H9 (cell line): ENCODE measurements around the gene OR2AT4. TPM values are rescaled to one million over a fixed set of nuclear protein-coding genes. Genes with fewer than 3 reads are reported as not detected.

Experiments used
- DNase-seq: peaks from one replicate; pipeline ENCODE4 v3.0.0-alpha.2; 2017
- H2AFZ ChIP-seq: one replicate; pipeline ENCODE4 v1.6.1; 2013; ENCODE audit warnings: mild to moderate bottlenecking, low read length, control low read depth, moderate library complexity
- H2AK5ac ChIP-seq: 2 replicates; pipeline ENCODE4 v1.6.1; 2013; ENCODE audit warnings: low read length, control low read depth, mixed read lengths; ENCODE audit not compliant: insufficient read length
- H2BK120ac ChIP-seq: one replicate; pipeline ENCODE4 v1.6.1; 2013; ENCODE audit warnings: low read depth, mild to moderate bottlenecking, low read length, control low read depth, inconsistent platforms; ENCODE audit not compliant: poor library complexity, severe bottlenecking
- H2BK12ac ChIP-seq: 2 replicates; pipeline ENCODE4 v1.6.1; 2013; ENCODE audit warnings: low read length, control low read depth, mixed read lengths, low read depth; ENCODE audit not compliant: insufficient read length
- H2BK15ac ChIP-seq: 2 replicates; pipeline ENCODE4 v1.6.1; 2013; ENCODE audit warnings: low read depth, low read length, control low read depth
- H2BK20ac ChIP-seq: one replicate; pipeline ENCODE4 v1.6.1; 2013; ENCODE audit warnings: low read depth, mild to moderate bottlenecking, low read length, control low read depth, inconsistent platforms; ENCODE audit not compliant: poor library complexity, severe bottlenecking
- H2BK5ac ChIP-seq: 2 replicates; pipeline ENCODE4 v1.6.1; 2013; ENCODE audit warnings: low read length, control low read depth, mixed read lengths; ENCODE audit not compliant: insufficient read length
- H3K14ac ChIP-seq: 2 replicates; pipeline ENCODE4 v1.6.1; 2013; ENCODE audit warnings: low read length, control low read depth; ENCODE audit not compliant: insufficient read depth
- H3K18ac ChIP-seq: 2 replicates; pipeline ENCODE4 v1.6.1; 2013; ENCODE audit warnings: low read depth, mild to moderate bottlenecking, mixed read lengths, low read length, control low read depth; ENCODE audit not compliant: insufficient read length
- H3K23ac ChIP-seq: 2 replicates; pipeline ENCODE4 v1.6.1; 2013; ENCODE audit warnings: low read length, control low read depth, mixed read lengths, low read depth; ENCODE audit not compliant: insufficient read length
- H3K23me2 ChIP-seq: 2 replicates; pipeline ENCODE4 v1.6.1; 2013; ENCODE audit warnings: low read depth, mild to moderate bottlenecking, mixed read lengths, low read length, control low read depth; ENCODE audit not compliant: insufficient read length, poor library complexity, severe bottlenecking
- H3K27ac ChIP-seq: 2 replicates; pipeline ENCODE4 v1.5.1; 2013; ENCODE audit warnings: low read length, control low read depth, mixed read lengths, low read depth; ENCODE audit not compliant: insufficient read length
- H3K27me3 ChIP-seq: 2 replicates; pipeline ENCODE4 v1.6.1; 2013; ENCODE audit warnings: low read length, control low read depth, inconsistent platforms; ENCODE audit not compliant: insufficient read depth
- H3K4ac ChIP-seq: 2 replicates; pipeline ENCODE4 v1.6.1; 2013; ENCODE audit warnings: low read depth, mild to moderate bottlenecking, control low read depth, inconsistent platforms, low read length, moderate library complexity
- H3K4me1 ChIP-seq: 2 replicates; pipeline ENCODE4 v1.6.1; 2013; ENCODE audit warnings: low read length, control low read depth, inconsistent platforms; ENCODE audit not compliant: insufficient read depth
- H3K4me2 ChIP-seq: 2 replicates; pipeline ENCODE4 v1.6.1; 2013; ENCODE audit warnings: low read length, control low read depth, mixed read lengths; ENCODE audit not compliant: insufficient read length, insufficient read depth
- H3K56ac ChIP-seq: 2 replicates; pipeline ENCODE4 v1.6.1; 2013; ENCODE audit warnings: low read depth, mild to moderate bottlenecking, mixed read lengths, low read length, control low read depth; ENCODE audit not compliant: insufficient read length
- H3K79me1 ChIP-seq: 2 replicates; pipeline ENCODE4 v1.6.1; 2013; ENCODE audit warnings: low read depth, mild to moderate bottlenecking, moderate library complexity, low read length, control low read depth, inconsistent platforms; ENCODE audit not compliant: insufficient read depth, poor library complexity, severe bottlenecking
- H3K79me2 ChIP-seq: 2 replicates; pipeline ENCODE4 v1.6.1; 2013; ENCODE audit warnings: low read length, control low read depth, inconsistent platforms; ENCODE audit not compliant: insufficient read depth
- H3K9ac ChIP-seq: 2 replicates; pipeline ENCODE4 v1.6.1; 2013; ENCODE audit warnings: low read length, control low read depth, mixed read lengths; ENCODE audit not compliant: insufficient read length; ENCODE audit errors: extremely low read depth
- H3K9me3 ChIP-seq: one replicate; pipeline ENCODE4 v1.6.1; 2013; ENCODE audit warnings: low read depth, low read length, inconsistent platforms; ENCODE audit not compliant: control insufficient read depth
- H3T11ph ChIP-seq: one replicate; pipeline ENCODE4 v1.6.1; 2013; ENCODE audit warnings: mild to moderate bottlenecking, low read length, control low read depth, inconsistent platforms
- H4K20me1 ChIP-seq: one replicate; pipeline ENCODE4 v1.6.1; 2013; ENCODE audit not compliant: control insufficient read depth, insufficient read length, insufficient read depth
- H4K5ac ChIP-seq: 2 replicates; pipeline ENCODE4 v1.6.1; 2013; ENCODE audit warnings: low read depth, mild to moderate bottlenecking, mixed read lengths, low read length, control low read depth; ENCODE audit not compliant: insufficient read length
- H4K8ac ChIP-seq: replicated peaks from 2 replicates; pipeline ENCODE4 v1.6.1; 2013; ENCODE audit warnings: low read length, control low read depth, mixed read lengths, low read depth; ENCODE audit not compliant: insufficient read length
- H4K91ac ChIP-seq: 2 replicates; pipeline ENCODE4 v1.6.1; 2013; ENCODE audit warnings: low read depth, mild to moderate bottlenecking, moderate library complexity, mixed read lengths, low read length, control low read depth; ENCODE audit not compliant: insufficient read length
- H3K27ac Mint-ChIP-seq, 3 experiments: 2 replicates in 2 of 3; 3 replicates in 1 of 3; pipeline ENCODE4 v1.8.0; 2020 to 2021; ENCODE audit warnings: mixed read lengths in 3 of 3, mild to moderate bottlenecking in 1 of 3, moderate library complexity in 1 of 3
- H3K27me3 Mint-ChIP-seq: 2 replicates; pipeline ENCODE4 v1.8.0; 2021; ENCODE audit warnings: low read depth, mild to moderate bottlenecking, moderate library complexity, mixed read lengths
- H3K36me3 Mint-ChIP-seq, 3 experiments: 2 replicates in 2 of 3; 3 replicates in 1 of 3; pipeline ENCODE4 v1.8.0; 2020 to 2021; ENCODE audit warnings: low read depth in 3 of 3, mixed read lengths in 3 of 3; ENCODE audit not compliant: insufficient read depth in 1 of 3
- H3K4me1 Mint-ChIP-seq, 2 experiments: 2 replicates each; pipeline ENCODE4 v1.8.0; 2020; ENCODE audit warnings: mixed read lengths in 2 of 2
- H3K4me3 Mint-ChIP-seq, 2 experiments: 2 replicates in 1 of 2; 3 replicates in 1 of 2; pipeline ENCODE4 v1.8.0; 2020 to 2021; ENCODE audit warnings: mild to moderate bottlenecking in 2 of 2, mixed read lengths in 2 of 2, moderate library complexity in 1 of 2
- H3K9me3 Mint-ChIP-seq, 2 experiments: 2 replicates in 1 of 2; 3 replicates in 1 of 2; pipeline ENCODE4 v1.8.0; 2020; ENCODE audit warnings: mild to moderate bottlenecking in 2 of 2, mixed read lengths in 2 of 2, moderate library complexity in 1 of 2
- WGBS: extraction: QIAGEN DNeasy Blood & Tissue Kit; methylation state at CpG from one replicate; pipeline ENCODE4 v1.1.7; 2013; ENCODE audit warnings: missing lambda C conversion rate, low lambda C conversion rate, mixed read lengths; ENCODE audit not compliant: insufficient read length; ENCODE audit errors: extremely low coverage; 5-methylcytosine and 5-hydroxymethylcytosine counted together
- total RNA-seq: library from RNA; stranded (reverse); gene quantifications from 2 replicates; pipeline ENCODE4 v1.2.1, GENCODE V29; 2021
- TF ChIP-seq, protein P1 (sequence below): fragments of 200-600 bp; sonication (generic); conservative IDR thresholded peaks from 3 replicates; pipeline ENCODE4 v1.8.0; 2021; ENCODE audit warnings: antibody characterized with exemption, mild to moderate bottlenecking

OR2AT4 gene
- total RNA-seq, 1 experiment from 2014 or later: not detected

DNA sequence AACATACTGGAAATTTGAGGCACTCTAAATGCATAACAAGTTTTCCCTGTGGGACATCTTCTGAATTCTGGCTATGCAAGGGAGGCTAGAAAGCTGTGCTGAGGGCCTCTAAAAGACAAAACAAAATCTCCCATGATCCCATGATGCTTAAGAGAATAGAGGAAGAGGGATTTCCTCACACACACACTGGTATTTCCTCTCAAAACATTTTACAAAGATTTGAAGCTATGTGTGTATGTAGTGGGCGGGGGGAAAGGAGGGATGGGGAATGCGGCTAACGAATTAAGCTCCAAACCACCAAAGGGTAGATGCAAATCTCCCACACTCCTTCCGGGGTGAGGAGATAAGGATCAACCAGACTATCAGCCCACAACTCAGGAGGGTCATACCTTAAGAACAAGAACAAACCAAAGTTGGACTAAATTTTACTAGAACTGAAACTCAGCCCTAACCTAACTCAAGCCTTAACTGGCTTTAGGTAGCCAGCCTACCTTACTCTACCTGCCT lies 6.0 kb downstream of the OR2AT4 start:
- TF ChIP-seq, protein P1, sequence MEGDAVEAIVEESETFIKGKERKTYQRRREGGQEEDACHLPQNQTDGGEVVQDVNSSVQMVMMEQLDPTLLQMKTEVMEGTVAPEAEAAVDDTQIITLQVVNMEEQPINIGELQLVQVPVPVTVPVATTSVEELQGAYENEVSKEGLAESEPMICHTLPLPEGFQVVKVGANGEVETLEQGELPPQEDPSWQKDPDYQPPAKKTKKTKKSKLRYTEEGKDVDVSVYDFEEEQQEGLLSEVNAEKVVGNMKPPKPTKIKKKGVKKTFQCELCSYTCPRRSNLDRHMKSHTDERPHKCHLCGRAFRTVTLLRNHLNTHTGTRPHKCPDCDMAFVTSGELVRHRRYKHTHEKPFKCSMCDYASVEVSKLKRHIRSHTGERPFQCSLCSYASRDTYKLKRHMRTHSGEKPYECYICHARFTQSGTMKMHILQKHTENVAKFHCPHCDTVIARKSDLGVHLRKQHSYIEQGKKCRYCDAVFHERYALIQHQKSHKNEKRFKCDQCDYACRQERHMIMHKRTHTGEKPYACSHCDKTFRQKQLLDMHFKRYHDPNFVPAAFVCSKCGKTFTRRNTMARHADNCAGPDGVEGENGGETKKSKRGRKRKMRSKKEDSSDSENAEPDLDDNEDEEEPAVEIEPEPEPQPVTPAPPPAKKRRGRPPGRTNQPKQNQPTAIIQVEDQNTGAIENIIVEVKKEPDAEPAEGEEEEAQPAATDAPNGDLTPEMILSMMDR: no peak
- no peak overlapping the region for H4K5ac ChIP-seq
- peaks cover 0 to 3% of the 10 kb centered on the region in 2 experiments; a peak in 2 of 4 replicates for H3K4me1 Mint-ChIP-seq
- no CpG with 5 or more reads among the region's 4 CpGs for WGBS
- H3K27ac Mint-ChIP-seq: no peak overlapping the region
- no peak for DNase-seq
- peaks cover 20 to 25% of the 10 kb centered on the region in 2 experiments for H3K9me3 Mint-ChIP-seq
- no peak overlapping the region for H2BK120ac ChIP-seq
- H3K56ac ChIP-seq: no peak overlapping the region
- no peak overlapping the region for H3K4ac ChIP-seq
- H3K36me3 Mint-ChIP-seq: peaks cover 0 to 4% (median 0%) of the 10 kb centered on the region in 3 experiments; a peak in 2 of 7 replicates
- no peak overlapping the region for H3K27ac ChIP-seq
- no peaks in the 10 kb centered on the region for H3K79me2 ChIP-seq
- H4K8ac ChIP-seq: no peak overlapping the region
- H3K18ac ChIP-seq: no peak overlapping the region
- H4K91ac ChIP-seq: no peak overlapping the region
- H3K9ac ChIP-seq: no peak overlapping the region
- H3K27me3 Mint-ChIP-seq: peaks cover 10% of the 10 kb centered on the region
- H3K23me2 ChIP-seq: no peaks in the 10 kb centered on the region
- no peaks in the 10 kb centered on the region for H3K79me1 ChIP-seq
- no peak overlapping the region for H2BK20ac ChIP-seq
- no peak overlapping the region for H2BK12ac ChIP-seq
- H3K27me3 ChIP-seq: no peaks in the 10 kb centered on the region
- no peak overlapping the region for H2BK5ac ChIP-seq
- H2AK5ac ChIP-seq: no peak overlapping the region
- H3K14ac ChIP-seq: no peak overlapping the region
- no peak overlapping the region for H3K23ac ChIP-seq
- no peaks in the 10 kb centered on the region for H4K20me1 ChIP-seq
- no peak overlapping the region for H3K4me3 Mint-ChIP-seq
- no peak overlapping the region for H3K4me2 ChIP-seq
- H2BK15ac ChIP-seq: no peak overlapping the region
- no peaks in the 10 kb centered on the region for H3K4me1 ChIP-seq
- no peak overlapping the region for H3T11ph ChIP-seq
- H3K9me3 ChIP-seq: no peaks in the 10 kb centered on the region
- no peak overlapping the region for H2AFZ ChIP-seq
